ENCODE measurements around the gene ESAM.

GRCh38 chr11:124707829-124708228 lies 54.3 kb downstream of the ESAM start:
- TF ChIP-seq POLR2AphosphoS5 (IDR thresholded peaks at IDR 0.05) (no peak), CTCF (IDR thresholded peaks at IDR 0.05; ENCODE audit: poor library complexity, severe bottlenecking) (no peak)
